GM21390 (cell line): ENCODE measurements around the gene DDIAS.
"Not testable (repeated sequence)": the region's sequence is repeated elsewhere in the genome, so short reads cannot be mapped to it uniquely, and the experiment has no call there.

ENCODE experiments used
- ATAC-seq: cut with Tn5 transposase; IDR thresholded peaks from one replicate; pipeline ENCODE4 v1.9.1; 2021; ENCODE audit not compliant: unreplicated experiment

The DDIAS gene

GRCh38 chr11:82901165-82901921, at the start of gene DDIAS:
Gene DDIAS, plus strand, starts transcription at chr11:82901736. Its CDS starts 13,003 bp downstream, at chr11:82914739.
- peak; percentile 69 for ATAC-seq

- ATAC-seq: no peak
Measured at GRCh38 chr11:82854242-82854641, 47.3 kb upstream of the DDIAS start.

- ATAC-seq: not testable (repeated sequence)
Measured at GRCh38 chr11:82854916-82855315, 46.6 kb upstream of the DDIAS start.

GRCh38 chr11:82855616-82856015, 45.9 kb upstream of the DDIAS start:
- ATAC-seq: no peak

GRCh38 chr11:82857145-82857544, 44.4 kb upstream of the DDIAS start:
- ATAC-seq: no peak

- ATAC-seq: no peak
Measured at GRCh38 chr11:82858133-82858532, 43.4 kb upstream of the DDIAS start.

GRCh38 chr11:82858556-82859091, 42.9 kb upstream of the DDIAS start:
- ATAC-seq: no peak

GRCh38 chr11:82859750-82860149, 41.8 kb upstream of the DDIAS start:
- ATAC-seq: no peak

GRCh38 chr11:82862379-82862778, 39.2 kb upstream of the DDIAS start:
- ATAC-seq: no peak

GRCh38 chr11:82863209-82863608, 38.3 kb upstream of the DDIAS start:
- no peak for ATAC-seq

- peak; percentile 39 for ATAC-seq
Measured at GRCh38 chr11:82864268-82864667, 37.3 kb upstream of the DDIAS start.

GRCh38 chr11:82865841-82866240, 35.7 kb upstream of the DDIAS start:
- ATAC-seq: no peak

- ATAC-seq: no peak
Measured at GRCh38 chr11:82867495-82868082, 33.9 kb upstream of the DDIAS start.

- no peak for ATAC-seq
Measured at GRCh38 chr11:82869657-82870056, 31.9 kb upstream of the DDIAS start.

GRCh38 chr11:82871646-82872045, 29.9 kb upstream of the DDIAS start:
- no peak for ATAC-seq

GRCh38 chr11:82872377-82873150, 29.0 kb upstream of the DDIAS start:
- no peak for ATAC-seq

- ATAC-seq: no peak
Measured at GRCh38 chr11:82873919-82874333, 27.6 kb upstream of the DDIAS start.

GRCh38 chr11:82874646-82875523, 26.7 kb upstream of the DDIAS start:
- ATAC-seq: no peak

- ATAC-seq: no peak
Measured at GRCh38 chr11:82883853-82884252, 17.7 kb upstream of the DDIAS start.

GRCh38 chr11:82889133-82890001, 12.2 kb upstream of the DDIAS start:
- ATAC-seq: no peak
